DMS 273 treated with DMSO at 0.1 percent for 48 hours (cell line): Measurements from ENCODE around the gene SCFD2.

Experiments
- DNase-seq: peaks from one replicate; lab custom pipeline; 2025; lab: John Stamatoyannopoulos, UW

SCFD2 gene

DNA sequence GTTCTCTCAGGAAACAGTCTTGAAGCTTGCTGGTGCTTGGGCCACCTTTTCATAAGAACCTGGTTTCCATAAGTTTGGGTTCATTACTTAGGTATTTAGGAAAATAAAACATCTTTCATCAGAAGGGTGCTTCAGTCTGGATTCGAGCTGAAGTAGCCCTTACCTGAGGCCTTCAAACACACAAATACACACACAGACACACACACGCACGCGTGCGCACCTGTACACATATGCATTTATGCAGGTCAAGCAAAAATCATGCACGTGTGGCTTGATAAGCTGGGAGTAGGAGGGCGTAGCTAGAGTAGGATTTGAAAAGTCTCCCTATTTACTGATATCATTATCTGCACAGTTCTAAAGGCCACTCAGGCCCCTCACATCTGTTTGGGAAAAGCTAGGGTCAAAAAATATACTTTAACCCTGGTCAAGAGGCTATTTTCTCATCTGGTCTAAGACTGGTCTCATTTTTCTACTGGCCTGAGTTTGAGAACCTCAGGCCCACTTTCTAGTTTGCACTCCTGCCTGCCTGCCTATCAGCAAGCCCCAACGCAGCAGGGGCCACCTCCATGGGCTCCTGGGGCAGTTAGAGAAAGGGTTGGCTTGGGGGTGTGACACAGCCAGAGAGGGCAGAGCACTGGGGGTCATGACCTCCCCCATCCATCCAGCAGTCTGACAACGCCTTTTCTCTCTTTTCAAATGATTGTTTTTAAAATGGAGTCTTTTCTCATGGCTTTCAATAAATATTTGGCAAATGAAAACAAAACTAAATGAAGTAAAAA lies 439.5 kb downstream of the SCFD2 start:
- no peak for DNase-seq

DNA sequence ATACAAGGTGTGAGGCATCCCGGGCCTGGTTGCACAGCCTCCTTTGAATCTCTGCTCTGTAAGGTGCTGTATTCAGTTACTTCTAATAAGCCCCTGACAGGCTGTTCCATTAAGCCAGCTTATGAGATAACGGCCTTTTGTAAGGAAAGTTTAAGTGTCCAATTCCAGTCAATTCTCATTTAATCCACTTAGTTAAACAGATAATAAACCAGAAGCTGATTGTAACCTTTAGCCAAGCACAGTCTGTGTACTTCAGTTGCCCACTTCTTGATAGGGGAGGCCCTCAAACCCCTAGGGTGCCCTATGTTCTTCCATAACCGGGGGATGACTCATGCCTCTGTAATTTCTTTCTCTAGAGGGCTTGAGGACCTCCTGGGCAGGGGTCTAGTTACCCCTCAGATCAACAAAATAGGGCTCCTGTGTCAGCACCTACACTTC lies 440.3 kb downstream of the SCFD2 start:
- peak; percentile 6 for DNase-seq

DNA sequence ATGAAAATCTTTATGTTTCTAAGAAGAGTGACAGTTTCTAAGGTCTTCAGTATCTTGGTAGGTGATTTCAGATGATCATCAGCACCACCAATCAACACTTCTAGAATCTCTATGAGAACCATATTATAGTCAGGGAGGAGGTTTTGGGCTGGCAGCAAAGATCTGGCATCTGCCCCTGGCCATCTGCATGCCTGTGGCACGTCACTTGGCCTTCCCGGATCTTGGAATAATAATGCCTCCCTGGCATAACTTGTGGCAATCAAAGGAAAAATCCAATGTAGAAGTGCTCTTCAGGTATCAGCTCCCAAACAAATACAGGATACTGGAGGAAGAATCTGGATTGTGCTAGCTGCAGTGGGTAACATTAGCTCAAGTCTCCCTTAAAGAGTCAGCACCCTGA lies 446.4 kb downstream of the SCFD2 start:
- DNase-seq = no peak

DNA sequence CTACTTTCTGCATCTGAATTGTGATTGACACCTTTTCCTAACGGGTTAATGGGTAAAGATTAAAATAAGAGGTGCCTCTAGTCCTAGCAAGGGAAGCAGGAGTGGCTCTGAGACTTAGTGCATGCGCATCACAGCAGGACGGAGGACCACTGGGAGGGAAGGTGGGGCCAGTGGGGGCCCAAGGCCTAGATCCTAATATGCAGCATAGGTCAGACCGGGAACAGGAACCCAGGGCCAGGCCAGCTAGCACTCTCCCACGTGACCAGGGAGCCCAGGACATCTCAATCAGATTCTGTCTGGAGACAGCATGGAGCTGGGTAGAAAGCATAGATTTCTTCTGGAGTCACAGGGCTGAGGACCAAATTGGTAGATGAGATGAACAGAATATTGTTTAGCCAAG lies 448.0 kb downstream of the SCFD2 start:
- no peak for DNase-seq

DNA sequence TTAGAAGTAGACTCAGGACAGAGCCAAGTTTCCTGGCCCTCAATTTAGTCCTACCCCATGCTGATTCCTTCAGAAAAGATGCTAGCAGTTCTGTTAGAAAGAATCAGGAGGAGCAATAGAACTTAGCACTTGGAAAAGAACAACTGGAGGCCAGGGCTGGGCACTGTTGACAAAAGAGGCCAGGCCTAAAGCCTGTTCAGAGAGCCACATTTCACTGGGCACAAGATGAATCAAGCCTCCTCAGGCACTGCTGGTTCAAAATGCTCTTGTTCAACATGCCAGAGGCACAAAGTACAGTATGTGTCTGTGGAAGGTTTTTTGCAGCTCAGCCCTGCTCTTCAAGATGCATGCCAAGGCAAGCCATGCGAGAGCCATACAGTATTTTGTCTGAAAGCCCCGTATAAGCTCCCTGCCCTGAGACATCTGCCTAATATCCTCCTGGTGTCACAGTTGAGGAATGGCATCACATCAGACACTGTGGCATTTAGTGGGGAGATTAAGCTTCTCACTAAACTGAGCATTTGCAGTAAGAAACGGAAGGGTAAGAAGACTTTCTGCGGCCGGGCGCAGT lies 450.0 kb downstream of the SCFD2 start:
- no peak for DNase-seq

DNA sequence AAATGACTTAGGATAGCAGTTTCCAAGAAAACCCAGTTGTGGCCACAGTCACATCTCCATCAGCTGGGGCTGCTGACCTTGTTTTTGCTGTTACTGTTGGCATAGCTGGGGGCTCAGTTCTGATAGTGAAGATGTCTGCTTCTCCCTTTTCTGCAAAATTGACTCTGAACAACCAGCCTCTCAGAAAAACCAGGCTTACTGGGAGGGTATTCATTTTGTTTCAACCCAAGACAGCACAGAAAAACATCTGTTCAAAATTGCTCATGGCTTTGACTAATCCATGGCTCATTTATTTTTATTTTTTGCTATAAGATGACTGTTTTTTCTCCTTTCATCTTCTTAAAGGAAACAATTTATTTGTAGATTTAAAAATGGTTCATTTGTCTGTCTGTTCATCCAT lies 450.7 kb downstream of the SCFD2 start:
- DNase-seq = no peak

DNA sequence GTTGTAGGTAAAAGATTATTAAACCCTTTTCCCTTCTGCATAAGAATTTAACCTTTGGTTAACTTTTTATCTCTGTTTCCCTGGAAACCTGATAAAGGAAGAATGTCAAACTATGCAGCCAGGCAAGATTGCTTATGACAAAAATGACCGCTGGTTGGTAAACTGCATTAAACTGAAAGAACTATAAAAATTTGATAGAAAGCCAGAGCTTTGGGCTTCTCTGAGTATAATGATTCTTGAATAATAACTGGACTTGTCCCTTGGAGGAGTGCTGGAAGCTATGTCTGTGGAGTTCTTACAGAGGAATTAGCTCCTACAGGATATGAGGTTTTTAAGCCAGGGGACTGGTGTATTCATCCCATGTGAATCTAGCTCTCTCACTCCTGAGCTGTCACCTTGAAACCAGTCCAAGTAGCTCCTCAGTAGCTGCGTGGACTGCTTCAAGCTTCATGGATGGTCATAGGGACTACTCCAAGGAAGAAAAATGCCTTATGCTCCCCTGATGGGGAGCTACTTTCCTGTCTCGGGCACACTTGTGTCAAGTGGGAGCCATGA lies 451.7 kb downstream of the SCFD2 start:
- DNase-seq = no peak

DNA sequence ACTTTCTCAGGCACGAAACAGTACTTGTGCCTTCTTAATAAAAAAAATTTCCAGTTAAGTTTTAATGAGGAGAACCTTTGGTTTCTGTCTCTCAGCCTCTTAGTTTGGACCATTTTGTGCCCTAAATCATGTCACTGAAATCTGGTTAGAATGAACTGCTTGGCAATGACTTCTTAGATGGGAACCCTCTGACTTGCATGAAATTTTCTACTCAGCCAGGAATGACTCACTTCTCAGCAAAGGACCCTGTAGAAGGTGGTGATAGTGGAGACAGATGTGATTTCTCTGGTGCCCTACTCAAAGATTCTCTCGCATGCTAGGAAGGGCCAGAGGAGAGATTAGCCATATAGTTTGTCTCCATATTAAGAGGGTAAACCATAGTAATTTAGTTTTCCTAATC lies 453.3 kb downstream of the SCFD2 start:
- no peak for DNase-seq

- peak; percentile 27 for DNase-seq
Measured at GRCh38 chr4:52911684-52912294, 454.1 kb downstream of the SCFD2 start.

GRCh38 chr4:52910115-52910514 lies 455.7 kb downstream of the SCFD2 start:
- no peak for DNase-seq

GRCh38 chr4:52907510-52907909 lies 458.4 kb downstream of the SCFD2 start:
- DNase-seq = no peak

DNA sequence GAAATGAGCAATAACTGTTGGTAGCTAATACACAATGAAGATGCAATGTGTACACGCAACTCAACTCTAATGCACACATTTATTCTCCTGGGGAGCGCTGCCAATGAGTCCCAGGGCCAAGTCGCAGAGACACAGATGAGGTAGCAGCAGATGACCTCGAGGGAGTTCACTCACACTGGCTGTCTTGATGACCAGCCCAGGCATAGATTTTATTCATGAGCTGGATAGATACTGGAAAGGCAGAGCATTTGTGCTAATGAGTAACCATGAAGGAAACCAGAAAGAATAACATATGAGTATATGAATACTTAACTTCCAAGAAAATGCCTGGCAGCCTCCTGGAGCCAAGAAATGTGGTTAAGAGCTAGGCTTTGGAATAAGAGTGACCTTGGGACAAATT lies 461.4 kb downstream of the SCFD2 start:
- DNase-seq = no peak

GRCh38 chr4:52903273-52903672 lies 462.6 kb downstream of the SCFD2 start:
- DNase-seq = no peak

GRCh38 chr4:52894443-52894842 lies 471.4 kb downstream of the SCFD2 start:
- DNase-seq = no peak

DNA sequence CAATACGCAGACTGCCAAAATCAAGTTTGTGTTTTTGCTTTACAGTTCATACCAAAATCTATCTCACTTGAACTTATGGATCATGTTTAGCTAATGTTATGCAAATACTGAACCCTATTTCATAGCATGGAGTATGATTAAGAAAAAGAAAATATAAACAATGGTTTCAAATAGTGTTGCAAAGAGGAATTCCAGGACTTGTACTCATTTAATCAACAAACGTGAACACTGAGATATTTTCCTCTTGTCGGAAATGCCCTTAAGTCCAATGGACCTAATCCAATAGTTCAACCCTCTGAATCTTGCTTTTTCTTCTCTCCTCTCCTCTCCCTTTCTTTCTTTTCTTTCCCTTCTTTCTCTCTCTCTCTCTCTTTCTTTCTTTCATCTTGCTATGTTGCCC lies 473.0 kb downstream of the SCFD2 start:
- no peak for DNase-seq

DNA sequence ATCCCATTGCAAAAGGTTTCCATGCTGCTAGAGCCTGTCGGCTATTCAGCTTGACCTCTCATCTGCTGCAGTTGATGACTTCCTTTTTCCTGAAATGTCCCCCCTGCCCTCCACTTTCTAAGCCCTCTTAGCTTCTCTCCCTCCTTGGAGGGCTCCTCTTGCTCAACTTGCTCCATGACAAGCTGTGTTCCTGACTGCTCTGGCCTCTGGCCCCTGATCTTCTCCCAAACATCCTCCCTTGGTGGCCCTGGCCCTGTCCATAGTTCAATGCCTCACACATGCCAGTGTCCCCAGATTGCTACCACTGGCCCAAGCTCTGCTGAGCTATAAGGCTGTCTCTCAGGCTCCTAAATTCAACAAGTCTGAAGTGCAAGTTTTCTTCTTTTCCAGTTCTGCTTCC lies 474.1 kb downstream of the SCFD2 start:
- DNase-seq = no peak

- DNase-seq = no peak
Measured at GRCh38 chr4:52890521-52890791, 475.4 kb downstream of the SCFD2 start.

GRCh38 chr4:52889778-52890520 lies 475.9 kb downstream of the SCFD2 start:
- no peak for DNase-seq

- DNase-seq = no peak
Measured at GRCh38 chr4:52889354-52889753, 476.5 kb downstream of the SCFD2 start.

GRCh38 chr4:52884994-52885393 lies 480.9 kb downstream of the SCFD2 start:
- DNase-seq = no peak

DNA sequence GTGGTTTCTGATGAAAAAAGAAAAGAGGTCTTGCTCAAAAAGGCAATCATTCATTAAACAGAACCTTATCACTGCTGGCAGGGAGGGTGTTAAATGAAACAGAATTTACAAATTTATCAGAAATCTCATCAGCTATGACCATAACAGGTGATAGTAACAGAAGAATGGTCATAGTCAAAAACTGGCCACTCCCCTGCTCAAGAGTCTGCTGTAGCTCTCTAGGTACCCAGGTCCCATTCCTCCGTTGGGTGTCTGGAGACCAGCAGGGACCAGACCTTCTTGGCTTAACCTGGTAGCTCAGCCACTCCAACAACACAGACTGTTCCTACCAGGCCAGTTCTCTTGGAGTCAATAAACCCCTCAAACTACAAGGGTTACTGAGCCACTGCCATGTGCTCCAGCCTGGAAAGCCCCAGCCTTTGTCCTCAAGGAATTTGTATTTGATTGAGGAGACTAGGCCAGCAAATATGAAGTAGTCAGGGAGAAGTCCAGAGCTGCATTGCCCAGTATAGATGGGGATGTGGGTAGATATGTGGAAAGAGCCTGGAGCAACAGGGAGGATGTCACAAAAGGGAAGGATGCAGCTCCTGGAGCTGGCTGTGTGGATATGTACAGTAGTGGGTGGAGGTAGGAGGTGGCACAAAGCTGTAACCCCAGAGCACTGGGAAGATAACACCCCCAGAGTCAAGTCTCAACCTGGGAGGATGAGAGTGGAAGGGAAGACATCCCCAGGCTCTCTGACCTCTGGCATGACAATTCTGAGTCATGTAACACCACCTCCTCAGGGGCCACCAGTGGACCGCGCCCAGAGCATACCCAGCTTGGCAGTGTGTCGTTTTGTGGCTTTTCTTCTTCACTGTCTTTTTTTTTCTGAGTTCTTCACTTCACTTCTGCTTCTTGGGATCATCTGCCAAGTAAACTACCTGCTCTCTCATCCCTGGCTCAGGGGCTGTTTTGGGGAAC lies 481.9 kb downstream of the SCFD2 start:
- no peak for DNase-seq
